Upper lobe of left lung (tissue), 4 donors: ENCODE data around the gene PYCR2.

Experiments
- CTCF ChIP-seq, 6 experiments: fragments of 450-650 bp in 4 of 6; fragments of 200-600 bp in 2 of 6; sonication (generic) in 2 of 6; IDR thresholded peaks; one replicate each; pipeline ENCODE4 v1.5.1; 2016 to 2019; ENCODE audit warnings: antibody characterized with exemption in 6 of 6
- EP300 ChIP-seq, 4 donors: sonication (generic); formaldehyde crosslinking; IDR thresholded peaks; one replicate each; pipeline ENCODE4 v1.5.1; 2017; ENCODE audit warnings: antibody characterized with exemption in 4 of 4, control low read depth in 2 of 4
- POLR2AphosphoS5 ChIP-seq, 2 donors: sonication (generic); formaldehyde crosslinking; IDR thresholded peaks; one replicate each; pipeline ENCODE4 v1.5.1; 2017; ENCODE audit warnings: antibody characterized with exemption in 2 of 2

DNA sequence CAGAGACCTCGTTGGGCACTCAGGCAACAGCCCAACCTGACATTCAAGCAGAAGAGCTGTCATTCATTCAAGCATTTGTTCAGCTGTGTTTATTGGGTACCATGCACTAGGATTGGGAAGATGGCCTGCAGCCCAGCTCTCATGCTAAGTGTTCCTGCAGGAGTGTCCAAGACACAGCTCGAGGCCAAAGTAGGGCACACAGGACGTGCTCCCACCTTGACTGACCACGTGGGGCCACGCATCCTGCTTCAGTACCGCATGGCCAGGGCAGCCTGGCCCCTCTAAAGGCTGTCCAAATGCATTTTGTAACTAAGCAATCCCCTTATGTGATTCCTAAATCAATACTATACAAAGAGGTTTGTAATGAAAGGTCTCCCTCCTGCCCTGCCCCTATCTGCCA is 9.7 kb downstream of the PYCR2 start:
- TF ChIP-seq CTCF (IDR thresholded peaks at IDR 0.05) (no peak), POLR2AphosphoS5 (IDR thresholded peaks at IDR 0.05) (no peak), EP300 (IDR thresholded peaks at IDR 0.05) (no peak)
